Stimulated activated CD8-positive, alpha-beta memory T cell treated with anti-CD3 and anti-CD28 coated beads, Interleukin-2, amount 100 ng/mL, for 48 hours (primary cell): ENCODE measurements around the gene ASCL4.
"Not testable (repeated sequence)": the region's sequence is repeated elsewhere in the genome, so short reads cannot be mapped to it uniquely, and the experiment has no call there.

Experiments used
- DNase-seq, 2 donors: peaks; one replicate each; pipeline ENCODE4 v3.0.0-alpha.2; 2020; ENCODE audit warnings: low read depth in 2 of 2

Gene ASCL4

GRCh38 chr12:107774349-107775029 lies at the start of gene ASCL4:
Gene ASCL4, plus strand, starts transcription at chr12:107774704. Its CDS starts 515 bp downstream, at chr12:107775219.
- no peak for DNase-seq

GRCh38 chr12:107727327-107727726 lies 47.2 kb upstream of the ASCL4 start:
- DNase-seq: not testable (repeated sequence)

GRCh38 chr12:107727742-107728141 lies 46.8 kb upstream of the ASCL4 start:
- DNase-seq: not testable (repeated sequence)

- no peak for DNase-seq
Observed at GRCh38 chr12:107730618-107731341, 43.7 kb upstream of the ASCL4 start.

GRCh38 chr12:107731366-107731765 lies 43.1 kb upstream of the ASCL4 start:
- no peak for DNase-seq

- DNase-seq: no peak
Observed at GRCh38 chr12:107732365-107732764, 42.1 kb upstream of the ASCL4 start.

- DNase-seq: no peak
Observed at GRCh38 chr12:107734139-107734538, 40.4 kb upstream of the ASCL4 start.

- DNase-seq: no peak
Observed at GRCh38 chr12:107735763-107736162, 38.7 kb upstream of the ASCL4 start.

GRCh38 chr12:107736914-107737313 lies 37.6 kb upstream of the ASCL4 start:
- no peak for DNase-seq

- no peak for DNase-seq
Observed at GRCh38 chr12:107748472-107748871, 26.0 kb upstream of the ASCL4 start.

GRCh38 chr12:107749083-107749482 lies 25.4 kb upstream of the ASCL4 start:
- no peak for DNase-seq

- DNase-seq: no peak
Observed at GRCh38 chr12:107759410-107759809, 15.1 kb upstream of the ASCL4 start.

- DNase-seq: no peak
Observed at GRCh38 chr12:107760207-107760808, 14.2 kb upstream of the ASCL4 start.

GRCh38 chr12:107760809-107761501 lies 13.5 kb upstream of the ASCL4 start, which contains the start of gene PRDM4:
Gene PRDM4, minus strand, starts transcription at chr12:107761137. Its CDS starts 622 bp downstream, at chr12:107760515.
- peak; percentile 81 to 85 for DNase-seq

GRCh38 chr12:107761502-107761904 lies 13.0 kb upstream of the ASCL4 start:
- no peak for DNase-seq

GRCh38 chr12:107762874-107763273 lies 11.6 kb upstream of the ASCL4 start:
- DNase-seq: no peak

GRCh38 chr12:107764626-107765025 lies 9.9 kb upstream of the ASCL4 start:
- DNase-seq: no peak

- no peak for DNase-seq
Observed at GRCh38 chr12:107765316-107765715, 9.2 kb upstream of the ASCL4 start.

- DNase-seq: no peak
Observed at GRCh38 chr12:107767466-107767865, 7.0 kb upstream of the ASCL4 start.

GRCh38 chr12:107775093-107775721 lies 703 bp downstream of the ASCL4 start:
- DNase-seq: no peak

- DNase-seq: no peak
Observed at GRCh38 chr12:107776171-107776570, 1.7 kb downstream of the ASCL4 start.
